Activated naive CD4-positive, alpha-beta T cell treated with anti-CD3 and anti-CD28 coated beads for 36 hours (primary cell): ENCODE results near the gene CORO6. TPM values are rescaled to one million over a fixed set of nuclear protein-coding genes. Genes with fewer than 3 reads are reported as not detected.
"Not testable (repeated sequence)": the region's sequence is repeated elsewhere in the genome, so short reads cannot be mapped to it uniquely, and the experiment has no call there.

Source experiments
- CTCF ChIA-PET: fragments of 350-600 bp; sonication (Branson Sonifier 250); formaldehyde crosslinking; loops from one replicate; lab custom pipeline; 2021; ENCODE audit warnings: antibody characterized with exemption; lab: Charles Lee
- DNase-seq: peaks from one replicate; pipeline ENCODE4 v3.0.0-alpha.2; 2020
- H3K27ac Mint-ChIP-seq: one replicate; pipeline ENCODE4 v1.8.0; 2021; ENCODE audit warnings: mild to moderate bottlenecking, mixed read lengths
- H3K27me3 Mint-ChIP-seq: one replicate; pipeline ENCODE4 v1.8.0; 2021; ENCODE audit warnings: low read depth, mixed read lengths
- H3K36me3 Mint-ChIP-seq: one replicate; pipeline ENCODE4 v1.8.0; 2021; ENCODE audit warnings: low read depth, mixed read lengths
- H3K4me1 Mint-ChIP-seq: one replicate; pipeline ENCODE4 v1.8.0; 2021; ENCODE audit warnings: low read depth, mixed read lengths
- H3K4me3 Mint-ChIP-seq: one replicate; pipeline ENCODE4 v1.8.0; 2021; ENCODE audit warnings: mild to moderate bottlenecking, moderate library complexity, mixed read lengths
- H3K9me3 Mint-ChIP-seq: one replicate; pipeline ENCODE4 v1.8.0; 2021; ENCODE audit warnings: mixed read lengths
- intact Hi-C: fragments of 100-400 bp; cut with micrococcal nuclease; formaldehyde crosslinking; loops from one replicate; pipeline ENCODE4 v1.15.1; 2023
- total RNA-seq, 2 experiments: library from RNA; stranded (reverse); gene quantifications; one replicate each; pipeline ENCODE4 v1.2.3, GENCODE V29; 2021

The CORO6 gene
- total RNA-seq, 2 experiments from 2014 or later = 24.8 to 27.3 TPM

GRCh38 chr17:29652976-29653375, 30.3 kb upstream of the CORO6 start:
- Mint-ChIP-seq H3K27me3 (no peaks in the 10 kb centered on the region), H3K4me3 (no peak overlapping the region), H3K27ac (no peak overlapping the region), H3K36me3 (peaks cover 17% of the 10 kb centered on the region), H3K9me3 (no peaks in the 10 kb centered on the region), H3K4me1 (peaks cover 2% of the 10 kb centered on the region)
- no peak for DNase-seq
- CTCF ChIA-PET = interaction anchor here (0.6 to 1.7 kb wide), 5 partner anchors 12 to 541 kb away, joined by 3 to 7 read pairs (median 5); no protein-coding TSS in a partner anchor
- intact Hi-C loops = no loop called here

- H3K36me3 Mint-ChIP-seq = peaks cover 17% of the 10 kb centered on the region
- H3K9me3 Mint-ChIP-seq, H3K27me3 Mint-ChIP-seq, H3K4me3 Mint-ChIP-seq, intact Hi-C loops, H3K27ac Mint-ChIP-seq, DNase-seq, H3K4me1 Mint-ChIP-seq: not testable (repeated sequence)
- CTCF ChIA-PET = interaction anchor here (1.7 kb wide), 1 partner anchor 13 kb away, joined by 6 read pairs; no protein-coding TSS in a partner anchor
Measured at GRCh38 chr17:29651913-29652312, 29.2 kb upstream of the CORO6 start.

GRCh38 chr17:29650396-29650795, 27.7 kb upstream of the CORO6 start:
- no peaks in the 10 kb centered on the region for H3K9me3 Mint-ChIP-seq
- intact Hi-C loops = no loop called here
- H3K4me3 Mint-ChIP-seq = no peak overlapping the region
- peaks cover 10% of the 10 kb centered on the region for H3K4me1 Mint-ChIP-seq
- H3K36me3 Mint-ChIP-seq = peaks cover 13% of the 10 kb centered on the region
- no peak for DNase-seq
- no peaks in the 10 kb centered on the region for H3K27me3 Mint-ChIP-seq
- H3K27ac Mint-ChIP-seq = peak overlapping the region; percentile 33
- CTCF ChIA-PET = no interaction called here

- Mint-ChIP-seq H3K27ac (no peak overlapping the region), H3K4me3 (no peak overlapping the region), H3K36me3 (peaks cover 17% of the 10 kb centered on the region), H3K9me3 (no peaks in the 10 kb centered on the region), H3K27me3 (no peaks in the 10 kb centered on the region), H3K4me1 (peaks cover 17% of the 10 kb centered on the region)
- intact Hi-C loops = no loop called here
- CTCF ChIA-PET = no interaction called here
- no peak for DNase-seq
Measured at GRCh38 chr17:29649359-29649758, 26.6 kb upstream of the CORO6 start.

GRCh38 chr17:29648005-29648404, 25.3 kb upstream of the CORO6 start:
- Mint-ChIP-seq H3K27ac (peak overlapping the region; percentile 38), H3K36me3 (peaks cover 15% of the 10 kb centered on the region)
- CTCF ChIA-PET = interaction anchor here (0.6 to 3.1 kb wide), 3 partner anchors 9 to 131 kb away, joined by 3 to 12 read pairs (median 3); no protein-coding TSS in a partner anchor

GRCh38 chr17:29645515-29646051, 22.9 kb upstream of the CORO6 start:
- H3K27me3 Mint-ChIP-seq = no peaks in the 10 kb centered on the region
- peak overlapping the region; percentile 48 for H3K27ac Mint-ChIP-seq
- no peak overlapping the region for H3K4me3 Mint-ChIP-seq
- intact Hi-C loops = no loop called here
- DNase-seq = no peak
- H3K36me3 Mint-ChIP-seq = peaks cover 12% of the 10 kb centered on the region
- CTCF ChIA-PET = interaction anchor here (0.6 to 3.1 kb wide), 3 partner anchors 17 to 449 kb away, joined by 3 to 12 read pairs (median 3); no protein-coding TSS in a partner anchor
- H3K9me3 Mint-ChIP-seq = no peaks in the 10 kb centered on the region
- H3K4me1 Mint-ChIP-seq = peaks cover 25% of the 10 kb centered on the region

More at GRCh38 chr17:29648005-29648404, 25.3 kb upstream of the CORO6 start:
- no peak for DNase-seq
- Mint-ChIP-seq H3K4me3 (no peak overlapping the region), H3K9me3 (no peaks in the 10 kb centered on the region), H3K27me3 (no peaks in the 10 kb centered on the region), H3K4me1 (peaks cover 17% of the 10 kb centered on the region)
- intact Hi-C loops = no loop called here

- Mint-ChIP-seq H3K27me3 (no peaks in the 10 kb centered on the region), H3K36me3 (peaks cover 13% of the 10 kb centered on the region), H3K4me1 (peaks cover 43% of the 10 kb centered on the region), H3K27ac (no peak overlapping the region), H3K9me3 (no peaks in the 10 kb centered on the region), H3K4me3 (no peak overlapping the region)
- CTCF ChIA-PET = interaction anchor here (0.9 to 7.6 kb wide), 7 partner anchors 19 to 288 kb away, joined by 3 to 154 read pairs (median 3); no protein-coding TSS in a partner anchor
- DNase-seq = no peak
- intact Hi-C loops = no loop called here
Measured at GRCh38 chr17:29643817-29644160, 21.1 kb upstream of the CORO6 start.

- peaks cover 9% of the 10 kb centered on the region for H3K36me3 Mint-ChIP-seq
- H3K27me3 Mint-ChIP-seq = no peaks in the 10 kb centered on the region
- H3K4me1 Mint-ChIP-seq = peaks cover 45% of the 10 kb centered on the region
- no peak for DNase-seq
- CTCF ChIA-PET = interaction anchor here (0.7 to 7.6 kb wide), 4 partner anchors 13 to 136 kb away, joined by 5 to 154 read pairs (median 6); partner anchors contain the start of gene CORO6
- H3K27ac Mint-ChIP-seq = peak overlapping the region; percentile 52
- H3K4me3 Mint-ChIP-seq = no peak overlapping the region
- intact Hi-C loops = no loop called here
- H3K9me3 Mint-ChIP-seq = no peaks in the 10 kb centered on the region
Measured at GRCh38 chr17:29642171-29642611, 19.5 kb upstream of the CORO6 start.

- H3K27me3 Mint-ChIP-seq = no peaks in the 10 kb centered on the region
- H3K9me3 Mint-ChIP-seq = no peaks in the 10 kb centered on the region
- no peak overlapping the region for H3K4me3 Mint-ChIP-seq
- intact Hi-C loops = no loop called here
- peak overlapping the region; percentile 42 for H3K27ac Mint-ChIP-seq
- CTCF ChIA-PET = interaction anchor here (0.6 to 7.6 kb wide), 4 partner anchors 14 to 151 kb away, joined by 3 to 154 read pairs (median 5); no protein-coding TSS in a partner anchor
- peaks cover 15% of the 10 kb centered on the region for H3K36me3 Mint-ChIP-seq
- peaks cover 44% of the 10 kb centered on the region for H3K4me1 Mint-ChIP-seq
- DNase-seq = no peak
Measured at GRCh38 chr17:29640981-29641642, 18.4 kb upstream of the CORO6 start.

- Mint-ChIP-seq H3K4me3 (no peak overlapping the region), H3K9me3 (no peaks in the 10 kb centered on the region), H3K4me1 (peaks cover 38% of the 10 kb centered on the region), H3K27ac (peak overlapping the region; percentile 82), H3K27me3 (no peaks in the 10 kb centered on the region), H3K36me3 (peaks cover 20% of the 10 kb centered on the region)
- CTCF ChIA-PET = interaction anchor here (0.6 to 7.6 kb wide), 13 partner anchors 16 to 166 kb away, joined by 3 to 154 read pairs (median 4); no protein-coding TSS in a partner anchor
- no peak for DNase-seq
- intact Hi-C loops = no loop called here
Measured at GRCh38 chr17:29640413-29640812, 17.7 kb upstream of the CORO6 start.

GRCh38 chr17:29633886-29634285, 11.2 kb upstream of the CORO6 start:
- CTCF ChIA-PET = interaction anchor here (1.4 kb wide), 1 partner anchor 9 kb away, joined by 5 read pairs; no protein-coding TSS in a partner anchor
- intact Hi-C loops = no loop called here
- Mint-ChIP-seq H3K9me3 (no peaks in the 10 kb centered on the region), H3K27me3 (no peaks in the 10 kb centered on the region), H3K27ac (no peak overlapping the region), H3K36me3 (peaks cover 28% of the 10 kb centered on the region), H3K4me1 (peaks cover 17% of the 10 kb centered on the region), H3K4me3 (no peak overlapping the region)
- DNase-seq = no peak

- peak overlapping the region; percentile 55 for H3K27ac Mint-ChIP-seq
- H3K36me3 Mint-ChIP-seq = peaks cover 21% of the 10 kb centered on the region
- CTCF ChIA-PET = interaction anchor here (0.8 kb wide), 1 partner anchor 9 kb away, joined by 3 read pairs; no protein-coding TSS in a partner anchor
- no peak for DNase-seq
- intact Hi-C loops = no loop called here
- H3K4me1 Mint-ChIP-seq = peaks cover 41% of the 10 kb centered on the region
- H3K9me3 Mint-ChIP-seq = no peaks in the 10 kb centered on the region
- H3K4me3 Mint-ChIP-seq = no peak overlapping the region
- H3K27me3 Mint-ChIP-seq = no peaks in the 10 kb centered on the region
Measured at GRCh38 chr17:29630630-29631193, 8.0 kb upstream of the CORO6 start.
